C4-2B (cell line): ENCODE results near the gene JAK2.

ENCODE experiments used
- H3K27ac ChIP-seq: fragments of 450-650 bp; 2 replicates; pipeline ENCODE4 v1.5.1; 2017
- ZFX ChIP-seq: fragments of 450-650 bp; IDR thresholded peaks from 2 replicates; pipeline ENCODE4 v1.6.1; 2017
- TF ChIP-seq, protein P1 (sequence below): fragments of 450-650 bp; conservative IDR thresholded peaks from 2 replicates; pipeline ENCODE4 v1.5.1; 2017; ENCODE audit warnings: mild to moderate bottlenecking

The JAK2 gene

DNA sequence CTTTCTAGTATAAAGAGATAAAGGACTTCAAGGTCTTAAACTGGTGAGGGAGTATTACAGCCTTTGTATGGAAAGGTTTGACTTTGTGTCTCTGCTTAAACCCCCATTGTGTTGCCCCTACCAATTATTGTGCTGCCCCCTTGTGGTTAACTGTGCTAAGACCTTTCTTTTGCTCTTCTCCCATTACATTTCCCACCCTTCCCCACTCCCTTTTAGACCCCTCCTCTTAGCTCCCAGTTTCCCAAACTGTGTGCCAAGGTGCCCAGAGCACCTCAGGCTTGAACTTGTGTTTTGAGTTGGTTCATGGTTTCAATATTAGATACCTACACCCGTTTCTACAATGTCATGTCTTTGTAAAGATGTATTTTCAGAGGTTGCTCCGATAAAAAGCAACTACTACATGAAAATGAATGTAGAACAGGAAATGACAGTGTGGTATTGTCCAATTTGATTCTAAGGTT, 2.9 kb downstream of the JAK2 start:
- TF ChIP-seq, protein P1, sequence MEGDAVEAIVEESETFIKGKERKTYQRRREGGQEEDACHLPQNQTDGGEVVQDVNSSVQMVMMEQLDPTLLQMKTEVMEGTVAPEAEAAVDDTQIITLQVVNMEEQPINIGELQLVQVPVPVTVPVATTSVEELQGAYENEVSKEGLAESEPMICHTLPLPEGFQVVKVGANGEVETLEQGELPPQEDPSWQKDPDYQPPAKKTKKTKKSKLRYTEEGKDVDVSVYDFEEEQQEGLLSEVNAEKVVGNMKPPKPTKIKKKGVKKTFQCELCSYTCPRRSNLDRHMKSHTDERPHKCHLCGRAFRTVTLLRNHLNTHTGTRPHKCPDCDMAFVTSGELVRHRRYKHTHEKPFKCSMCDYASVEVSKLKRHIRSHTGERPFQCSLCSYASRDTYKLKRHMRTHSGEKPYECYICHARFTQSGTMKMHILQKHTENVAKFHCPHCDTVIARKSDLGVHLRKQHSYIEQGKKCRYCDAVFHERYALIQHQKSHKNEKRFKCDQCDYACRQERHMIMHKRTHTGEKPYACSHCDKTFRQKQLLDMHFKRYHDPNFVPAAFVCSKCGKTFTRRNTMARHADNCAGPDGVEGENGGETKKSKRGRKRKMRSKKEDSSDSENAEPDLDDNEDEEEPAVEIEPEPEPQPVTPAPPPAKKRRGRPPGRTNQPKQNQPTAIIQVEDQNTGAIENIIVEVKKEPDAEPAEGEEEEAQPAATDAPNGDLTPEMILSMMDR = peak; percentile 91
- TF ChIP-seq ZFX = no peak
- H3K27ac ChIP-seq = no peak overlapping the region

DNA sequence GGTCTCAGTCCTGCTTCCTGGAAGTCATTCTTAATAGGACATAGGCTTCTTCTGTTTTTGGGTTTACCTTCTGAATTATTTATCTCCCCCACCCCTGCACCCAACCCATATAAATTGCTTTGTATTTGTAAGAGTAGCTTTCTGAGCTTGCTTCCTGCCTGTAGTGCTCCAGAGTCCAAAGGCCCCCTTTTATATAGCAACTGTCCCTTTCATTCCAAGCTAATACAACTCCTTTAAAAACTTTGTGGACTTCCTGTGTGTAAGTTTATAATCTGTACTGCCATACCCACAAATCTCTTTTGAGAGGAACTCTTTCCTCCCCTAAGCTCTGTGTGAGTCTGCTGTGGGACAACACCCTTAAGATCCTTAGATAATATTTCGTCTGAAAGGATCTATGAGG, 7.8 kb downstream of the JAK2 start:
- H3K27ac ChIP-seq = no peak overlapping the region
- TF ChIP-seq, protein P1 = no peak
- no peak for TF ChIP-seq ZFX

DNA sequence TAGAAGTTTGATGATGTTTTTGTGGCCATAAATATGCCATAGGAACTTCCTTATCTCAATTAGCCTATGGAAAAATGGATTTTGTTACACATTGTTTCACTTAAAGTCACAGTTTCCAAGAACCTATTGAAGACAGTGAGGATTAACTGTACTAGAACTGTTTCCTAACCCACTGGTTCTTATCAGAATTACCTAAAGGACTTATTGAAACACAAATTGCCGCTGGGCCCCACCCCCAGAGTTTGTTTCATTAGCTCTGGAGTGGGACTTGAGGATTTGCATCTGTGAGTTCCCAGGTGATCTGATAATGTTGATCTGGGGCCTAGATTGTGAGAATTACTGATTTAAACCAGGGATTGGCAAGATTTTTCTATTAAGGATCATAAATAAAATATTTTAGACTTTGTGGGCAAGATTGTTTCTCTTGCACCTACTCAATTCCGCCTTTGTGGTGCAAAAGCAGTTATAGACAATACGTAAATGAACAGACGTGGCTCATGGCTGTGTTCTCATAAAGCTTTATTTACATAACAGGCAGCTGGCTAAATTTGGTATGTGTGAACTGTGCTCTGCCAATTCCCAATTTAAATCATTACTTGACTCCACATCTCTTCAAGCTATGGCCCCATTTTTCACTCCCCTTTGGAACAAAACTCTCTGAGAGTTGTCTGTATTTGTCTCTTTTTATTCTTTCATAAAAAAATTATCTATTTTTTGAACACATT, 9.3 kb downstream of the JAK2 start:
- H3K27ac ChIP-seq = no peak overlapping the region
- TF ChIP-seq ZFX = no peak
- TF ChIP-seq, protein P1 = no peak

DNA sequence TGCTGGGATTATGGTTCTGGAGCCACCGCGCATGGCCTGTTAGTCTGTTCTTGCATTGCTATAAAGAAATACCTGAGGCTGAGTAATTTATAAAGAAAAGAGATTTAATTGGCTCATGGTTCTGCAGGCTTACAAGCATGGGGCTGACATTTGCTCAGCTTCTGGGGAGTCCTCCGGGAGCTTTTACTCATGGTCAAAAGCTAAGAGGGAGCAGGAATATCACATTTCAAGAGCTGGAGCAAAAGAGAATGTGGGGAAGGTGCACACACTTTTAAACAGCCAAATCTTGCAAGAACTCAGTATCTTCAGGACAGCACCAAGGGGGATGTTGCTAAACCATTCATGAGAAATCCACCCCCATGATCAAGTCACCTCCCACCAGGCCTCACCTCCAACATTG, 12.1 kb downstream of the JAK2 start:
- H3K27ac ChIP-seq = no peak overlapping the region
- TF ChIP-seq ZFX = no peak
- TF ChIP-seq, protein P1 = no peak

DNA sequence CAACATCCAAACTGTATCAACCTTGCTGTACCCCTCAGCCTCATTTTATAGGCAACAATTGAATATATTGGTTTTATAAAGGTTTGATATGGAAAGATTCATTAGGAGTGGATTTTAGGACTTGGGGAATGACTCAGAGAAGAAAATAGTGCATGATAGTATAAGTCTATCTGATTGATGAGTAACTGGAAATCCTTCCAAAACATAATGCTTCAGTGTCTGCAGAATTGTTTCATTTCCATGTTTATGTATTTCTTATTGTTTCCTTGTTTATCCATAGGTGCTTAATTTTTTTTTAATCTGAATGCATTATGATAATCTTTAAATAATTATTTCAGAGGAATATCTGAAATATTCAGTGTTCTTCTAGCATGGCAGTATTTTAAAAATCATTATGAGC, 12.6 kb downstream of the JAK2 start:
- TF ChIP-seq ZFX = no peak
- TF ChIP-seq, protein P1 = no peak
- H3K27ac ChIP-seq = no peak overlapping the region

DNA sequence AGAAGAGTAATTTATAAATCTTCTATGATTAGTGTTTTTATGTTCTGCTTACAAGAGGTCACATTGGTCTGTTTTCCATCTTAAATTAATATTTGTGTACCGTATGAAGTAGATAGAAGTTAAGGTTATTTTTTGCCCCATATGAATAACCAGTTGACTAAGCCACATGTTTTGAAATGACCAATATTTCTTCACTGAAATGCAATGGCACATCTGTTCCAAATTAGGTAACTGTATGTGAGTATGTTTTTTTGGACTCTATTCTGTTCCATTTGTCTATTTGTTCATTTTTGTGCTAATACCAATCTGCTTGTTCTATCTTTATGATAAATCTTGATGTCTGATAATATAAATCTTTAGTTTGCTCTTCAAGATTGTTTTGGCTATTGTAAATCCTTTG, 17.7 kb downstream of the JAK2 start:
- no peak overlapping the region for H3K27ac ChIP-seq
- TF ChIP-seq, protein P1 = no peak
- no peak for TF ChIP-seq ZFX

DNA sequence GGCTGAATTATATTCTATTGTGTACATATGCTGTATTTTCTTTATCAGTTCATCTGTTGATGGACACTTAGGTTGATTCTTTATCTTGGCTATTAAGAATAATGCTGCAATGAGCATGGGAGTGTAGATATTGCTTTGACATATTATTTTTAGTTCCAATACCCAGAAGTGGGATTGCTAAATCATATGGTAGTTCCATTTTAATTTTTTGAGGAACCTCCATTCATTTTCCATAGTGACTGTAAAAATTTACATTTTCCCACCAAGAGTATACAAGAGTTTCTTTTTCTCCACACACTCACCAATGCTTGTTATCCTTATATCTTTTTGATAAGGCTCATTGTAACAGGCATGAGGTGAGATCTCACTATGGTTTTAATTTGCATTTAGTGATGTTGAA, 19.4 kb downstream of the JAK2 start:
- TF ChIP-seq, protein P1 = no peak
- TF ChIP-seq ZFX = no peak
- H3K27ac ChIP-seq = no peak overlapping the region
